Gastroesophageal sphincter (tissue), 4 donors: ENCODE measurements around the gene COMMD9. TPM values are rescaled to one million over a fixed set of nuclear protein-coding genes. Genes with fewer than 3 reads are reported as not detected.

ENCODE experiments used
- ATAC-seq: fragments of 150-250 bp; one replicate; pipeline ENCODE4 v1.9.1; 2016; ENCODE audit warnings: mild to moderate bottlenecking, moderate library complexity
- H3K27ac ChIP-seq, 4 donors: fragments of 200-600 bp; sonication (generic) in 3 of 4; 1 replicate in 3 of 4; 2 replicates in 1 of 4; pipeline ENCODE4 v1.5.1; 2016 to 2019
- H3K27me3 ChIP-seq: fragments of 200-600 bp; sonication (generic); one replicate; pipeline ENCODE4 v1.5.1; 2019
- H3K36me3 ChIP-seq, 2 donors: fragments of 200-600 bp; sonication (generic); one replicate each; pipeline ENCODE4 v1.5.1; 2019; ENCODE audit warnings: control low read depth in 1 of 2
- H3K4me1 ChIP-seq, 3 donors: fragments of 200-600 bp; sonication (generic); 1 replicate in 2 of 3; 2 replicates in 1 of 3; pipeline ENCODE4 v1.5.1; 2016 to 2019; ENCODE audit warnings: control low read depth in 2 of 3
- H3K4me3 ChIP-seq, 2 donors: fragments of 200-600 bp; sonication (generic); one replicate each; pipeline ENCODE4 v1.5.1; 2019; ENCODE audit warnings: mild to moderate bottlenecking in 1 of 2, moderate library complexity in 1 of 2
- H3K9me3 ChIP-seq, 3 donors: fragments of 200-600 bp; sonication (generic); one replicate each; pipeline ENCODE4 v1.5.1; 2017 to 2019; ENCODE audit warnings: control low read depth in 2 of 3
- EP300 ChIP-seq: sonication (generic); formaldehyde crosslinking; IDR thresholded peaks from one replicate; pipeline ENCODE4 v1.6.1; 2017; ENCODE audit warnings: antibody characterized with exemption, mild to moderate bottlenecking
- POLR2A ChIP-seq, 2 donors: fragments of 450-650 bp; IDR thresholded peaks; one replicate each; pipeline ENCODE4 v1.6.1; 2017; ENCODE audit warnings: antibody characterized with exemption in 2 of 2, mild to moderate bottlenecking in 2 of 2, moderate library complexity in 1 of 2
- POLR2AphosphoS5 ChIP-seq: sonication (generic); formaldehyde crosslinking; IDR thresholded peaks from one replicate; pipeline ENCODE4 v1.6.1; 2017; ENCODE audit warnings: antibody characterized with exemption
- WGBS, 2 donors: methylation state at CpG; one replicate each; pipeline ENCODE4 v1.1.5; 2018; ENCODE audit warnings: low coverage in 1 of 2; 5-methylcytosine and 5-hydroxymethylcytosine counted together
- total RNA-seq, 4 donors: library from RNA; depleted of rRNA; stranded (reverse); fragments of >200 nt; gene quantifications; one replicate each; pipeline ENCODE4 v1.1.0, GENCODE V29; 2016
- TF ChIP-seq, protein P1 (sequence below), 4 experiments: fragments of 200-600 bp in 2 of 4; fragments of 450-650 bp in 2 of 4; sonication (generic) in 1 of 4; IDR thresholded peaks; one replicate each; pipeline ENCODE4 v1.5.1; 2017 to 2019; ENCODE audit warnings: antibody characterized with exemption in 4 of 4, mild to moderate bottlenecking in 2 of 4, moderate library complexity in 2 of 4

The COMMD9 gene
- 10 to 100 TPM; 19.7 to 26.5 (median 25.5) TPM for total RNA-seq

- Histone ChIP-seq H3K4me1 (peaks cover 3 to 24% (median 10%) of the 10 kb centered on the region in 3 donors), H3K27me3 (peaks cover under 1% of the 10 kb centered on the region), H3K27ac (peak within 1 kb of the TSS in 3 of 4 donors; percentile 21 to 60 (median 36)), H3K9me3 (no peaks in the 10 kb centered on the region), H3K4me3 (peak within 1 kb of the TSS; percentile 62 to 74), H3K36me3 (no peaks in the 10 kb centered on the region)
- TF ChIP-seq POLR2A (IDR thresholded peaks at IDR 0.05) (peak; percentile 33 to 61), POLR2AphosphoS5 (peak; percentile 90)
- TF ChIP-seq, protein P1, sequence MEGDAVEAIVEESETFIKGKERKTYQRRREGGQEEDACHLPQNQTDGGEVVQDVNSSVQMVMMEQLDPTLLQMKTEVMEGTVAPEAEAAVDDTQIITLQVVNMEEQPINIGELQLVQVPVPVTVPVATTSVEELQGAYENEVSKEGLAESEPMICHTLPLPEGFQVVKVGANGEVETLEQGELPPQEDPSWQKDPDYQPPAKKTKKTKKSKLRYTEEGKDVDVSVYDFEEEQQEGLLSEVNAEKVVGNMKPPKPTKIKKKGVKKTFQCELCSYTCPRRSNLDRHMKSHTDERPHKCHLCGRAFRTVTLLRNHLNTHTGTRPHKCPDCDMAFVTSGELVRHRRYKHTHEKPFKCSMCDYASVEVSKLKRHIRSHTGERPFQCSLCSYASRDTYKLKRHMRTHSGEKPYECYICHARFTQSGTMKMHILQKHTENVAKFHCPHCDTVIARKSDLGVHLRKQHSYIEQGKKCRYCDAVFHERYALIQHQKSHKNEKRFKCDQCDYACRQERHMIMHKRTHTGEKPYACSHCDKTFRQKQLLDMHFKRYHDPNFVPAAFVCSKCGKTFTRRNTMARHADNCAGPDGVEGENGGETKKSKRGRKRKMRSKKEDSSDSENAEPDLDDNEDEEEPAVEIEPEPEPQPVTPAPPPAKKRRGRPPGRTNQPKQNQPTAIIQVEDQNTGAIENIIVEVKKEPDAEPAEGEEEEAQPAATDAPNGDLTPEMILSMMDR (IDR thresholded peaks at IDR 0.05): no peak
- WGBS, 2 donors: 0 to 4% methylated on average over 6 to 8 of the region's 31 CpGs
- peak; percentile 96 for ATAC-seq
These were observed at the start of gene COMMD9 for GRCh38 chr11:36289226-36289852. Gene COMMD9 (minus strand): TSS chr11:36289424. CDS start chr11:36289412, 12 bp downstream.

DNA sequence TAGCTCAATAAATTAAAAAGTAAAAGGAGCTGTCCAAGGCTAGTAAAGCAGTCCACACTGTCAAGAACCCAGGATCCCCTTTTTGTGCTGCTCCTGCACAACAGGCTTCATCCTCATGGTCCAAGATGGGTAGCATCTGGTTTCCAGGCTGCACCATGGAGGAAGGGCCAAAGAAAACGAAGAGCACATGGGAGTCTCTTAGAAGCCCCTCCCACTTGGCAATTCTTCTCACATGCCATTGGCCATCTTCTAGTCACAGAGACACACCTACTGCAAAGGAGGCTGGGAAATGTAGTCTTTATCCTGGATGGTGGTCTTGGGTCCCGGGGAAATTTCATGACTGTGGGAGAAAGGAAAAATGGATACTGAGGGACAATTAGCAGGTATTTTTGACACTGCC lies 44.7 kb upstream of the COMMD9 start:
- Histone ChIP-seq H3K4me3 (no peak overlapping the region), H3K27me3 (no peaks in the 10 kb centered on the region), H3K4me1 (no peaks in the 10 kb centered on the region), H3K27ac (no peak overlapping the region), H3K9me3 (no peaks in the 10 kb centered on the region), H3K36me3 (no peaks in the 10 kb centered on the region)
- TF ChIP-seq POLR2AphosphoS5 (no peak), EP300 (no peak), POLR2A (IDR thresholded peaks at IDR 0.05) (no peak)
- TF ChIP-seq, protein P1 (IDR thresholded peaks at IDR 0.05): no peak
- no peak for ATAC-seq
- 47 to 56% methylated on average over 2 of the region's 2 CpGs for WGBS, 2 donors

- 89 to 95% methylated on average over 1 of the region's 1 CpG for WGBS, 2 donors
- TF ChIP-seq POLR2AphosphoS5 (no peak), EP300 (no peak), POLR2A (IDR thresholded peaks at IDR 0.05) (no peak)
- TF ChIP-seq, protein P1 (IDR thresholded peaks at IDR 0.05): no peak
- no peak overlapping the region for H3K27ac ChIP-seq
- no peaks in the 10 kb centered on the region for H3K27me3 ChIP-seq
- H3K4me1 ChIP-seq: no peaks in the 10 kb centered on the region
- H3K36me3 ChIP-seq: no peaks in the 10 kb centered on the region
- no peaks in the 10 kb centered on the region for H3K9me3 ChIP-seq
- no peak overlapping the region for H3K4me3 ChIP-seq
- ATAC-seq: no peak
These were observed 44.2 kb upstream of the COMMD9 start for GRCh38 chr11:36333468-36333867.

GRCh38 chr11:36330411-36330810 lies 41.2 kb upstream of the COMMD9 start:
- no peaks in the 10 kb centered on the region for H3K36me3 ChIP-seq
- no peak for ATAC-seq
- no peak overlapping the region for H3K27ac ChIP-seq
- no peak overlapping the region for H3K4me3 ChIP-seq
- no peaks in the 10 kb centered on the region for H3K27me3 ChIP-seq
- no peaks in the 10 kb centered on the region for H3K4me1 ChIP-seq
- 69 to 100% methylated on average over 2 of the region's 2 CpGs for WGBS, 2 donors
- TF ChIP-seq EP300 (no peak), POLR2A (IDR thresholded peaks at IDR 0.05) (no peak), POLR2AphosphoS5 (no peak)
- TF ChIP-seq, protein P1 (IDR thresholded peaks at IDR 0.05): no peak
- no peaks in the 10 kb centered on the region for H3K9me3 ChIP-seq

- Histone ChIP-seq H3K36me3 (no peaks in the 10 kb centered on the region), H3K27me3 (no peaks in the 10 kb centered on the region), H3K27ac (no peak overlapping the region), H3K9me3 (no peaks in the 10 kb centered on the region), H3K4me1 (no peaks in the 10 kb centered on the region), H3K4me3 (no peak overlapping the region)
- TF ChIP-seq POLR2AphosphoS5 (no peak), EP300 (no peak), POLR2A (IDR thresholded peaks at IDR 0.05) (no peak)
- TF ChIP-seq, protein P1 (IDR thresholded peaks at IDR 0.05): no peak
- 68 to 88% methylated on average over 1 to 2 of the region's 2 CpGs for WGBS, 2 donors
- ATAC-seq: no peak
These were observed 39.9 kb upstream of the COMMD9 start for GRCh38 chr11:36328966-36329673.
